NAMALWA (cell line): Measurements from ENCODE around the gene SFXN3.
A peak's percentile ranks its signal among the peaks of the same experiment; 100 is the strongest.

Experiments used
- DNase-seq: peaks from one replicate; pipeline ENCODE4 v3.0.0-alpha.2; 2015; ENCODE audit warnings: low spot score

SFXN3 gene

GRCh38 chr10:101031128-101031795 lies at the start of gene SFXN3, which contains the start of gene PDZD7:
TSS of gene SFXN3 (plus strand) at chr10:101031234. CDS start at chr10:101034695, 3,461 bp downstream.
TSS of gene PDZD7 (minus strand) at chr10:101031129. CDS start at chr10:101030219, 910 bp downstream.
- peak; percentile 92 for DNase-seq

- DNase-seq, result no peak
Observed at GRCh38 chr10:100982916-100983830, 47.9 kb upstream of the SFXN3 start.

- DNase-seq, result no peak
Observed at GRCh38 chr10:100983868-100984671, 47.0 kb upstream of the SFXN3 start.

GRCh38 chr10:100984672-100985177 lies 46.3 kb upstream of the SFXN3 start:
- no peak for DNase-seq

- no peak for DNase-seq
Observed at GRCh38 chr10:100985336-100985735, 45.7 kb upstream of the SFXN3 start.

- DNase-seq, result no peak
Observed at GRCh38 chr10:100986623-100986951, 44.4 kb upstream of the SFXN3 start.

- DNase-seq, result peak; percentile 90
Observed at GRCh38 chr10:100986952-100987684, 43.9 kb upstream of the SFXN3 start, which contains the start of the genes MRPL43 and TWNK. TSS of gene MRPL43 (minus strand) at chr10:100987497. CDS start at chr10:100987443, 54 bp downstream. TSS of gene TWNK (plus strand) at chr10:100987543. CDS start at chr10:100988211, 668 bp downstream.

GRCh38 chr10:100987685-100988049 lies 43.4 kb upstream of the SFXN3 start:
- no peak for DNase-seq

GRCh38 chr10:100988166-100988565 lies 42.9 kb upstream of the SFXN3 start:
- DNase-seq, result no peak

GRCh38 chr10:100989088-100989487 lies 41.9 kb upstream of the SFXN3 start:
- DNase-seq, result no peak

- no peak for DNase-seq
Observed at GRCh38 chr10:100993986-100994708, 36.9 kb upstream of the SFXN3 start.

GRCh38 chr10:100995181-100995580 lies 35.9 kb upstream of the SFXN3 start:
- no peak for DNase-seq

GRCh38 chr10:100996678-100997359 lies 34.2 kb upstream of the SFXN3 start:
- peak; percentile 52 for DNase-seq

- DNase-seq, result peak; percentile 85
Observed at GRCh38 chr10:100997360-100998182, 33.5 kb upstream of the SFXN3 start.

GRCh38 chr10:100998183-100998990 lies 32.6 kb upstream of the SFXN3 start:
- peak; percentile 92 for DNase-seq

- DNase-seq, result peak; percentile 77
Observed at GRCh38 chr10:100998991-100999741, 31.9 kb upstream of the SFXN3 start.

GRCh38 chr10:100999742-101000126 lies 31.3 kb upstream of the SFXN3 start, which contains the start of gene LZTS2:
TSS of gene LZTS2 (plus strand) at chr10:100999808. CDS start at chr10:101002539, 2,731 bp downstream.
- no peak for DNase-seq
